ENCODE results near the gene ZNF521. TPM values are rescaled to one million over a fixed set of nuclear protein-coding genes. Genes with fewer than 3 reads are reported as not detected.

ZNF521 gene
- total RNA-seq, 1 experiment from 2014 or later, result not detected

DNA sequence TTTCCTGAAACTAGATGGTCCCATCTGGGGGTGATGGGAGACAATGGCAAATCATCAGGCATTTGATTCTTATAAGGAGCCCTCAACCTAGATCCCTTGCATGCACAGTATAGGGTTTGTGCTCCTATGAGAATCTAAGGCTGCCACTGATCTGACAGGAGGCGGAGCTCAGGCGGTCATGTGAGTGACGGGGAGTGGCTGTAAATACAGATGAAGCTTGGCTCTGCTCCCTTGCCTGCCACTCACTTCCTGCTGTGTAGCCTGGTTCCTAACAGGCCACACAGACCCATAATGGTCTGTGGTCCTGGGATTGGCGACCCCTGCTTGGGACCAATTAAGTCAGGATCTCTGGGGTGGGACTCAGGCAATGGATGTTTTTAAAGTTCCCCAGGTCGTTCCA is 293.4 kb downstream of the ZNF521 start:
- Histone ChIP-seq H3K27ac (ENCODE audit: low read depth, low read length, poor library complexity, severe bottlenecking) (no peak overlapping the region), H3K4me3 (ENCODE audit: low read depth, low read length, poor library complexity, severe bottlenecking) (no peak overlapping the region), H3K36me3 (ENCODE audit: insufficient read depth, low read length, poor library complexity, severe bottlenecking) (no peaks in the 10 kb centered on the region), H3K27me3 (replicated peaks; ENCODE audit: insufficient read depth, low read depth, low read length, poor library complexity) (no peaks in the 10 kb centered on the region), H3K9me3 (ENCODE audit: low read depth, low read length, poor library complexity, severe bottlenecking) (no peaks in the 10 kb centered on the region), H3K4me1 (ENCODE audit: insufficient read depth, low read length, poor library complexity, severe bottlenecking) (no peaks in the 10 kb centered on the region)
- no TSS peak for BruUV-seq (replicated peaks)
- ChIA-PET CTCF (interaction anchor here (0.8 kb wide), 1 partner anchor 24 kb away, joined by 4 read pairs; no protein-coding TSS in a partner anchor), POLR2A (ENCODE audit: low non-redundant PET) (no interaction called here)
- intact Hi-C loops (cut with micrococcal nuclease; ENCODE audit: unreplicated experiment), result no loop called here
- TF ChIP-seq EZH2 (IDR thresholded peaks at IDR 0.05; ENCODE audit: borderline replicate concordance, low read depth, low read length, poor library complexity, severe bottlenecking) (no peak), CTCF (conservative IDR thresholded peaks at IDR 0.05; ENCODE audit: low read depth, low read length) (no peak)
- no peak for DNase-seq (ENCODE audit: low spot score)

DNA sequence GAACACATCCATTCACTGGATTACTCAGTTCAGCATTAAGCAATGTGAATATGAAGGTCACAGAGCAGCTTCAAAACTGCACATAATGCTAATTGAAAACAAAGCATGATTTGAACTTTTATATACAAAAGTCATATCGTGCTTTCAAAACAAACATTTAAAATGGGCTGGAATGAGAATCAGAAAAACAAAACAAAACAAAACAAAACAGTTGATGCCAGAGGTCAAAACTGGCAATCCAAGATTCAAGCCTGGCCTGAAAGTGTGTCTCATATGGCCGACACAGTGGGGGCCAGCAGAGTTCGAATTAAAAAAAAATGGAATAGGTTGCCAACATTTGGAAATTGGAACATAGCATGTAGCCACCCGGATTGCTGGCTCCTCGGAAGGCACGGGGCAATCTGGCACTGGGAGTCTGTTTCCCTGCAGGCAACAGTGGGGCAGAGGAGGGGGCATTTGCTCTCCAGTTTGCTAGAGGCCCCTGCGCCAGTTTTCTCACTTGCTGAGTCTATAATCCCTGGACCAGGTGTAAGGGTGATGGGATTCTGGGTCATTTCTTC is 294.4 kb downstream of the ZNF521 start:
- no peaks in the 10 kb centered on the region for H3K4me1 ChIP-seq (ENCODE audit: insufficient read depth, low read length, poor library complexity, severe bottlenecking)
- no peak for TF ChIP-seq CTCF (conservative IDR thresholded peaks at IDR 0.05; ENCODE audit: low read depth, low read length)
- no peak for TF ChIP-seq EZH2 (IDR thresholded peaks at IDR 0.05; ENCODE audit: borderline replicate concordance, low read depth, low read length, poor library complexity, severe bottlenecking)
- H3K27me3 ChIP-seq (replicated peaks; ENCODE audit: insufficient read depth, low read depth, low read length, poor library complexity), result no peaks in the 10 kb centered on the region
- no peak overlapping the region for H3K4me3 ChIP-seq (ENCODE audit: low read depth, low read length, poor library complexity, severe bottlenecking)
- BruUV-seq (replicated peaks), result no TSS peak
- intact Hi-C loops (cut with micrococcal nuclease; ENCODE audit: unreplicated experiment), result no loop called here
- no peak for DNase-seq (ENCODE audit: low spot score)
- no peaks in the 10 kb centered on the region for H3K9me3 ChIP-seq (ENCODE audit: low read depth, low read length, poor library complexity, severe bottlenecking)
- H3K36me3 ChIP-seq (ENCODE audit: insufficient read depth, low read length, poor library complexity, severe bottlenecking), result no peaks in the 10 kb centered on the region
- CTCF ChIA-PET, result no interaction called here
- no peak overlapping the region for H3K27ac ChIP-seq (ENCODE audit: low read depth, low read length, poor library complexity, severe bottlenecking)
- POLR2A ChIA-PET (ENCODE audit: low non-redundant PET), result no interaction called here

DNA sequence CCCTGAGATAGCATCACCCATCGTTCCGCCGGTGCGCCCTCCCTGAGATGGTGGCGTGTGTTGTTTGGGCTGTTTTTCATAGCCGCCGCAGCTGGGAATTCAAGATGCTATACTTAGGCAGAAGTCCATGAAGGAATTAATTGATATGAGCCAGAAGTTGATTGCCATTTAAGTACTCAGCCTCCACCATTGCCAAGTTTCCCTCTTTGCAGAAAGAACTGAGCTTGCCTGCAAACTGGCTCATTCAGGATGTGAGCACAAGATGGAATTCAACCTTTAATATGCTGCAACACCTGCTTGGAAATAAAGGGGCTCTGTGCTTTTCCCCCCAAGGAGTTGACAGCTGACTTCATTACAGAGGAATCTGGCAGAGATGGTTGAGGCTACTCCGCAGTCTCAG is 295.5 kb downstream of the ZNF521 start:
- POLR2A ChIA-PET (ENCODE audit: low non-redundant PET), result no interaction called here
- H3K4me1 ChIP-seq (ENCODE audit: insufficient read depth, low read length, poor library complexity, severe bottlenecking), result no peaks in the 10 kb centered on the region
- intact Hi-C loops (cut with micrococcal nuclease; ENCODE audit: unreplicated experiment), result no loop called here

More for the DNA sequence above, 295.5 kb downstream of the ZNF521 start:
- CTCF ChIA-PET, result no interaction called here
- no peak overlapping the region for H3K27ac ChIP-seq (ENCODE audit: low read depth, low read length, poor library complexity, severe bottlenecking)
- no peaks in the 10 kb centered on the region for H3K36me3 ChIP-seq (ENCODE audit: insufficient read depth, low read length, poor library complexity, severe bottlenecking)
- DNase-seq (ENCODE audit: low spot score), result no peak
- no peaks in the 10 kb centered on the region for H3K27me3 ChIP-seq (replicated peaks; ENCODE audit: insufficient read depth, low read depth, low read length, poor library complexity)
- no peaks in the 10 kb centered on the region for H3K9me3 ChIP-seq (ENCODE audit: low read depth, low read length, poor library complexity, severe bottlenecking)
- H3K4me3 ChIP-seq (ENCODE audit: low read depth, low read length, poor library complexity, severe bottlenecking), result no peak overlapping the region
- BruUV-seq (replicated peaks), result no TSS peak
- TF ChIP-seq CTCF (conservative IDR thresholded peaks at IDR 0.05; ENCODE audit: low read depth, low read length) (no peak), EZH2 (IDR thresholded peaks at IDR 0.05; ENCODE audit: borderline replicate concordance, low read depth, low read length, poor library complexity, severe bottlenecking) (no peak)
